A549 treated with Mapracorat at 1 μM for 4 hours (cell line): Measurements from ENCODE around the gene FOXA3. TPM values are rescaled to one million over a fixed set of nuclear protein-coding genes. Genes with fewer than 3 reads are reported as not detected.

Experiments used
- total RNA-seq: library from RNA; stranded (reverse); fragments of 200-300 nt; extraction: Qiagen RNA extraction; gene quantifications from 5 replicates; pipeline ENCODE4 v1.2.3, GENCODE V29; 2022

FOXA3 gene
- total RNA-seq = 0.55 to 0.95 TPM (median 0.91 TPM) in 5 replicates

GRCh38 chr19:45863840-45864628 is at the start of gene FOXA3:
FOXA3 (plus strand) TSS chr19:45864326; CDS start chr19:45864457, 131 bp downstream.

GRCh38 chr19:45814851-45815480 is 49.2 kb upstream of the FOXA3 start, which contains the start of gene RSPH6A:
RSPH6A (minus strand) TSS chr19:45815308; CDS start chr19:45815176, 132 bp downstream.

GRCh38 chr19:45862564-45863334 is 1.4 kb upstream of the FOXA3 start, which contains the start of gene SYMPK:
SYMPK (minus strand) TSS chr19:45863147; CDS start chr19:45854495, 8,652 bp downstream.

GRCh38 chr19:45885556-45886426 is 21.7 kb downstream of the FOXA3 start, which contains the start of gene IRF2BP1:
IRF2BP1 (minus strand) TSS chr19:45886141; CDS start chr19:45885774, 367 bp downstream.

GRCh38 chr19:45901912-45902650 is 38.0 kb downstream of the FOXA3 start, which contains the start of gene MYPOP:
MYPOP (minus strand) TSS chr19:45902613; CDS start chr19:45901773, 840 bp downstream.

GRCh38 chr19:45913874-45914830 is 50.0 kb downstream of the FOXA3 start, which contains the start of gene NANOS2:
NANOS2 (minus strand) TSS chr19:45914778; CDS start chr19:45914693, 85 bp downstream.

Other genes starting within 250 kb of the FOXA3 start
- 18.4 to 27.7 TPM (median 24.5 TPM) in 5 replicates for gene EML2, start 224.9 kb upstream of the FOXA3 start, total RNA-seq
- gene GIPR, start 196.1 kb upstream of the FOXA3 start, total RNA-seq = 2.0 to 5.1 TPM (median 3.5 TPM) in 5 replicates
- gene SNRPD2, start 172.4 kb upstream of the FOXA3 start, total RNA-seq = 770 to 989 TPM (median 799 TPM) in 5 replicates
- gene QPCTL, start 171.7 kb upstream of the FOXA3 start, total RNA-seq = 6.5 to 10.3 TPM (median 9.3 TPM) in 5 replicates
- gene FBXO46, start 133.4 kb upstream of the FOXA3 start, total RNA-seq = 7.2 to 10.0 TPM (median 9.3 TPM) in 5 replicates
- 0.06 to 0.08 TPM (median 0.07 TPM) in 4 of 5 replicates, not detected in the other for gene MEIOSIN, start 130.9 kb upstream of the FOXA3 start, total RNA-seq
- 16.8 to 28.2 TPM (median 25.8 TPM) in 5 replicates for gene SIX5, start 95.1 kb upstream of the FOXA3 start, total RNA-seq
- gene DMPK, start 81.8 kb upstream of the FOXA3 start, total RNA-seq = 32.3 to 55.5 TPM (median 45.8 TPM) in 5 replicates
- 20.2 to 37.2 TPM (median 35.9 TPM) in 5 replicates for gene DMWD, start 71.5 kb upstream of the FOXA3 start, total RNA-seq
- gene RSPH6A, start 49.0 kb upstream of the FOXA3 start, total RNA-seq = not detected in 5 replicates
- gene SYMPK, start 1.2 kb upstream of the FOXA3 start, total RNA-seq = 53.1 to 81.3 TPM (median 74.4 TPM) in 5 replicates
- 19.8 to 36.1 TPM (median 34.7 TPM) in 5 replicates for gene IRF2BP1, start 21.8 kb downstream of the FOXA3 start, total RNA-seq
- gene MYPOP, start 38.3 kb downstream of the FOXA3 start, total RNA-seq = 5.3 to 10.5 TPM (median 8.7 TPM) in 5 replicates
- not detected in 5 replicates for gene NANOS2, start 50.5 kb downstream of the FOXA3 start, total RNA-seq
- 0.33 to 0.49 TPM (median 0.44 TPM) in 5 replicates for gene NOVA2, start 109.5 kb downstream of the FOXA3 start, total RNA-seq
- gene CCDC61, start 131.1 kb downstream of the FOXA3 start, total RNA-seq = 3.7 to 6.2 TPM (median 4.5 TPM) in 5 replicates
- gene PGLYRP1, start 158.7 kb downstream of the FOXA3 start, total RNA-seq = not detected in 5 replicates
- 0.28 to 0.52 TPM (median 0.41 TPM) in 5 replicates for gene IGFL4, start 176.7 kb downstream of the FOXA3 start, total RNA-seq